MV-4-11 (cell line): Measurements from ENCODE around the gene GPR39.

Source experiments
- DNase-seq: peaks from one replicate; lab custom pipeline; 2025; lab: John Stamatoyannopoulos, UW

The GPR39 gene

GRCh38 chr2:132567682-132568081 is 151.1 kb downstream of the GPR39 start:
- no peak for DNase-seq

DNA sequence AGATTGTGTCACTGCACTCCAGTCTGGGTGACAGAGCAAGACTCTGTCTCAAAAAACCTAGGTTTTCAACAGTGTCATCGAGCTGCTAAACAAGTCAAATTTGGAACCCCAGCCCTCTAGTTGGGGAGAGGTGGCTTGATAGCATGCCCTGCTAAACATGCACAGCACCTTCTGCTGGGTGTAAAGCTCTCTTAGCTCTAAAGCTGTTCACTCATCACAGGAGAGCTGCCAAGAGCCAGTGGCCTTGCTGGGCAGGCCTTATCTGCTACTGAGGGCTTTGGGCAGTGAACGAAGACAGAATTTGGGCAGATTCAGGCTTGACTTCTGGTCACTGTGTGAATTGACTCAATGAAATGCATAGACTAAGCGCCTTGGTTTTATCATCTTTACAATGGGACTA is 152.1 kb downstream of the GPR39 start:
- no peak for DNase-seq

GRCh38 chr2:132573444-132574007 is 156.9 kb downstream of the GPR39 start:
- no peak for DNase-seq

DNA sequence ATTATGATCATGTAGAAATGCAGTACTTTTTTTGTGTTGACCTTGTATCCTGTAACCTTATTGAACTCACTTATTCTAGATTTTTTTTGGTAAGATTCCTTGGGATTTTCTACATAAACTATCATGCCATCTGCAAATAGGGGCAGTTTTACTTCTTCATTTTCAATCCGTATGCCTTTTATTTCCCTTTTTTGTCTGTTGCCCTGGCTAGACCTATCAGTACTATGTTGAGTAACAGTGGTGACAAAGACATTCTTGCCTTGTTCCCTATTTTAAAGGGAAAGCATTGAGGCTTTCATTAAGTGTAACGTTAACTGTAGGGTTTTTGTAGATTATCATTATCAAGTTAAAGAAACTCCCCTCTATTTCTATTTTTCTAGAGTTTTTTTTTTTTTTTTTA is 161.1 kb downstream of the GPR39 start:
- DNase-seq, result peak; percentile 99

DNA sequence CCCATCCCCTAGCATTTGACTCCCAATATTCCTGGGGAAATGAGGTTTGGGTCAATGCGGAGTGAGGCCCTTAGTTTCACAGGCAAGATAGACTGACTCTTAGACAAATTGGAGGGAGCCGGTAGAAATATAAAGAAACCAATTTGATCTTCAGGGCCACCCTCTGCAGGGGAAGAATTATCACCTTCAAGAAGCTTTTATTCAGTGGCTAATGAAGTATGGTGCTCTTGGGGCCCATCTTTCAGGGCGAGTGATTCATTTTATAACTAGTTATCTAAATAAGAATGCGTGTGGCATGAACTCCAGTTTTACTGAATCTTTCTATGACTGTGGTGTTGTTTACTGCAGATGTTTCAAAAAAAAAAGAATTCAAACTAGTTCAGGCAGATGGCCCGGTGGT is 165.0 kb downstream of the GPR39 start:
- no peak for DNase-seq

DNA sequence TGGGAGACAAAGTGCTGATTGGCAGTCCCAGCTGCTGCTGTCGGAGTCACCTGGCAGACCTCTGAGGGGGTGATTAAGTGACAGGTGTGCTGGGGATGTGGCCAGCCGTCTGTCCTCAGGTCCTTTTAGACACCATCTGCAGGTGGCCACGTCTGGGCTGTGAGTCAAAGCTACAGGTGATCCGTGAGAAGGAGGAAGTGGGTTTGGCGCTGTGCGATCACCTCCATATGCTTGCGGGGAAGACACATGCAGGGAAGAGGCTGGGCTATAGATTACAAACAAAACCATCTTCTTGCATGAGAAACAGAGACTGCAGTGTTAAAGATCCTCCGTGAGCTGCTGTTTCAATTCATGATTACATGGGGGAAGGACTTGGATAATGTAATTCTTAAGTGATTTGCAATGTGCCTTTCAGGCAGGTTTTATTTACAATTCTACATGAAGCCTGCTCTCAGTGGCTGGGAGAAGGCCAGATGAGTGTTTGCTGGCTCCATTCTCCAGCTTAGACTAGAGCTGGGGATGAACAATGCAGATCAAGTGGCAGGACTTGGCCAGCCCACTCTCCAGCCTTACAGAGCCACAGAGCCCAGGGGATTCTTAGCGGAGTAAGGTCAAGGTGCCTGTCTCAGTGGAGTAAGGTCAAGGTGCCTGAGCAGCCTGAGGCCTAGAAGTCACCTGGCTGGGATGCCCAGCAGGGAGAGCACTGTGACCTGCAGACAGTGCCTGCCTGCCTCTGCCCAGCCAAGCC is 165.6 kb downstream of the GPR39 start:
- DNase-seq, result no peak

DNA sequence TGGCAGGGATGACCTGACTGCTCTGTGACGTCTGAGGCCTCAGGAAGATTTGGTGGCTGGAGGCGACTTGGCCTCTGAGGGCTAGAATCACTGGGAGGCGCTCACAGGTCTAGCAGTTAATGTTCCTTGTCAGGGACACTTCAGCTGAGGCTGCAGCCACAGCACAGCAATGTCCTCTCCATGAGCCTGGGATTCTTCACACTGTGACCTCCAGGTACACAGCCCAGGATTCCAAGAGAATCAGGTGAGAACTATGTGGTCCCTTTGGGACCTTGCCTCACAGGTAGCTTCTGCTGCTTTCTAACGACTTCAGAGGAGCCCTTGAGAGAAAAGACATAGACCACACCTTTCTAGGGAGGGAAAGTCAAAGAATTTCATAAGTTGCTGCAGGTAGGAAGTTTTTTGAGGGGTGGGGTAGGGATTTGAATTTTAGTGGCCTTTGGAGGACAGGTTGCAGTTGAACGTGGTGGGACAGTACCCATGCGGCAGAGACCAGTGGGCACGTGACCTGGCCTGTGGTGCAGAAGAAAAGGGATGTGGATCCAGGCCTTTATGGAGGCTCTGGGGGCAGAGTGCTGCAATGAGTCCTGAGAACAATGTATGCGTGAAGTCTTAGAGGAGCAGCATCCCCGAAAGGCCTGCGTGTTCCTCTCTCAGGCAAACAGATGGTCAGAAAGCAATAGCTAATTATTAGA is 167.2 kb downstream of the GPR39 start:
- DNase-seq, result peak; percentile 40

DNA sequence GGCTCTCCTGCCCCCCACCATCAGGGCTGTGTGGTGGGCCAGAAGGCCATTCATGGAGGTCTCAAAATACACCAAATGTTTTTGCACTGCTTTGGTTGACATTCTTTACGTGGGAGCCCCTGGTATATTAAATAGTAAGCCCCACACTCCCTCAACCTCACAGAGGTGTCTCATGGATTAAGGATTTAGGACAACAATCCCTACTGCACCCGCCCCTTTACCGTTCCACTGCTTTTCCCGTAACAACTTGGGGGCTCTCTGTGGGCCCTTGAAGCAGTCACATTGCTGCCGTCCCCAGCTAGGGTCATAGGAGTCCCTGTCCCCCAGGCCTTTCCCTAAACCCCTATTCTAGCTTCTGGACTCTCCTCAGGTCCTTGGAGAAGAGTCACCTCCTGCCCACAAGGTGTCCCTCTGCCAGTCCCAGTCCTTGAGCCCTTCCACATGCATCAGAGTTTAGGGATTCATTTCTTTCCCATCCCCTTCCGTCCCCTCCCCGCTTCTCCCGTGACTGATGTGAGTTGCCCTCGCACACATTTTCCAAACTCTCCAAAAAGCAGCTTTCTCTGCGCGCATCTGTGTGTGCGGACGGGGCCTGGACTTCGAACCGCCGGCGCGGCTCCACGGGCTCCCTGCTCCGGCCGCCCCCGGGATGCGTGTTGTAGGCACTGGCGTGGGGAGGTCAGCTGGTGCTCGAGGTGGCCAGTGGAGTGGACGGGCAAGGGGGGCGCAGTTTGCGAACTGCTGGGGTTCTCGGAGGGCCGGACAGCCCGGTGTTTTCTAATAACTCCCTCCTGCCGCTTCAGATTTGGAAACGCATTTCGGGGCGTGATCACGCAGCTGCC is 168.6 kb downstream of the GPR39 start:
- DNase-seq, result no peak

GRCh38 chr2:132586101-132586511 is 169.5 kb downstream of the GPR39 start:
- no peak for DNase-seq

DNA sequence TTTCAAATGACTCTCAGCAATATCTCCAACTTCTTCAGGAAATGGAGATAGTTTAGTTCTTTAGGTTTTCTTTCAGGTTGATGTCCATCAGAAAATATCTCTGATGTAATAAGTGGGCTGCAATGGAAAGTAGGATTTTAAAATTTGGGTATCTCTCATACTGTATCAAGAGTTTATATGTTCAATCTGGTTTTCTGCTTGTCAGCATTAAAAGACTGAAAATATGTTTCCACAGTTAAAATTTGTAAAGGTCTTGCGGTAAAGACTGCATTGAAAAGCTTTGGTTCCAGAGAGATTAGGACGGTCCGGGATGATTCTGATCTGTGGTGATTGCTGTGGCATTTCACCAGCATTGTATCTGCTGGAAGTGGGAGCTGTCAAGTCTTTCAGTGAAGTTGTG is 170.2 kb downstream of the GPR39 start:
- DNase-seq, result no peak

GRCh38 chr2:132588576-132588975 is 172.0 kb downstream of the GPR39 start:
- DNase-seq, result no peak

GRCh38 chr2:132589111-132589830 is 172.7 kb downstream of the GPR39 start:
- DNase-seq, result no peak

- no peak for DNase-seq
These were observed 173.4 kb downstream of the GPR39 start for GRCh38 chr2:132589966-132590365.

- no peak for DNase-seq
These were observed 176.6 kb downstream of the GPR39 start for GRCh38 chr2:132593171-132593570.

GRCh38 chr2:132595186-132595585 is 178.6 kb downstream of the GPR39 start:
- no peak for DNase-seq

DNA sequence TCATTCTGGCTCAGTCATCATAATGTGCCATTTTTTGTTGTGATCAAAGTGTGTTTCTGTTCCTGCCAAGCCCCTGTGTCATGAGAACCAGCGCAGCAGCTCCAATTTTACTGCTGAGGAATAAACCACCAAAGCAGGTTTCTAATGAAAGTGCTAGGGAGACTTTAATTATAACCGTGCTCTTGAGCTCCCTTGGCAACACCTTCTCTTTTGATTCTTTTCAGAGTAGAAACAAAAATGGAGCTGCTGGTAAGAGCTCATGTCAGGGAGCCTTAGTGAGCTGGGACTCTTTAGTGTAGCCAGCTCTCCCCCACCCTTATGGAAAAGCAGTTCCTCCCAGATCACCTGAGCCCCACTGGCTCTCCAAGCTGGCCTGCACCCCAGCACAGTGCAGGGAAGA is 179.1 kb downstream of the GPR39 start:
- DNase-seq, result no peak

DNA sequence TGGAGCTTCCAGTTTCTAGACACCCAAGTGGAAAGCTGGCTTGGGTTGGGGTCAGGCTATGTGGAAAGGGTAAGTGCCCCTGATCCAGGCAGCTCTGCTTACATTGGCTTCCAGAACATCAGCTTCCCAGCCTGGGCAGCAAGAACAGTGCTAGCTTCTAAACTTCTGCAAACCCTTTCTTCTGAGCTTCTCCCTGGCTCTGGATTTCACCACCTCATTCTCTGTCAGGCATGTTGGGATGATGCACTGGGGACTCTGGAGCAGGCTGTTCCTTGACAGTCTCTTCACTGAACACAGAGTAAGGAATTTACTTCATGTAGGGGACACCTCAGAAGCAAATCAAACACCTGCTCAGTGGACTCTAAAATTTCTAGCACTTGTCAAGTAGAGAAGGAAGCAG is 180.6 kb downstream of the GPR39 start:
- DNase-seq, result no peak

- no peak for DNase-seq
These were observed 181.2 kb downstream of the GPR39 start for GRCh38 chr2:132597831-132598230.

GRCh38 chr2:132598536-132598935 is 181.9 kb downstream of the GPR39 start:
- DNase-seq, result no peak

GRCh38 chr2:132599556-132599955 is 183.0 kb downstream of the GPR39 start:
- no peak for DNase-seq

GRCh38 chr2:132604561-132604960 is 188.0 kb downstream of the GPR39 start:
- no peak for DNase-seq
